HCT116 (cell line): ENCODE results near the gene MED13L. TPM values are rescaled to one million over a fixed set of nuclear protein-coding genes. Genes with fewer than 3 reads are reported as not detected.

Source experiments
- ATAC-seq: fragments of 200-7000 bp; cut with Tn5 transposase; 2 replicates; pipeline ENCODE4 v1.9.1; 2020; ENCODE audit warnings: mild to moderate bottlenecking, moderate library complexity
- BruUV-seq: library from RNA; stranded (reverse); fragments of 400-500 nt; replicated peaks from 2 replicates; lab custom pipeline; 2021; lab: Mats Ljungman, UMichigan
- CTCF ChIA-PET: fragments of 300-600 bp; sonication (Branson Sonifier 250); formaldehyde crosslinking; loops from one replicate; lab custom pipeline; 2021; ENCODE audit warnings: antibody characterized with exemption; lab: Charles Lee
- POLR2A ChIA-PET: fragments of 300-600, 350-600 bp; sonication (Branson Sonifier 250); formaldehyde crosslinking; loops from one replicate; lab custom pipeline; 2021; ENCODE audit warnings: antibody characterized with exemption; lab: Charles Lee
- RAD21 ChIA-PET, 2 experiments: fragments of 300-600 bp; sonication (Branson Sonifier 250); formaldehyde crosslinking; loops; one replicate each; lab custom pipeline; 2023; ENCODE audit warnings: low total read pairs in 2 of 2; ENCODE audit not compliant: uncharacterized antibody in 2 of 2, unreplicated experiment in 2 of 2, low non-redundant PET in 1 of 2; lab: Charles Lee
- DNase-seq: peaks from one replicate; pipeline ENCODE4 v3.0.0-alpha.2; 2010; ENCODE audit warnings: low read depth, low spot score
- H2AFZ ChIP-seq: fragments of 200-600 bp; shearing (Covaris generic), sonication (generic); 2 replicates; pipeline ENCODE4 v1.6.1; 2017; ENCODE audit warnings: low read depth, mixed run types, mixed read lengths, antibody characterized with exemption, low read length; ENCODE audit not compliant: poor library complexity, severe bottlenecking
- H3K27ac ChIP-seq: 2 replicates; pipeline ENCODE4 v1.5.1; 2012; ENCODE audit warnings: low read depth, low read length
- H3K27me3 ChIP-seq: fragments of 200-600 bp; sonication (generic); 2 replicates; pipeline ENCODE4 v1.6.1; 2016; ENCODE audit warnings: mixed run types, low read length, mixed read lengths; ENCODE audit not compliant: insufficient read depth
- H3K36me3 ChIP-seq, 2 experiments: fragments of 200-500 bp in 1 of 2; fragments of 200-600 bp in 1 of 2; sonication (Bioruptor generic) in 1 of 2; sonication (generic) in 1 of 2; 2 replicates each; pipeline versions ENCODE4 v1.5.1 to v1.6.1; 2014 to 2016; ENCODE audit warnings: low read length in 2 of 2, inconsistent platforms in 1 of 2, mixed read lengths in 1 of 2, mixed run types in 1 of 2; ENCODE audit not compliant: insufficient read depth in 2 of 2, control insufficient read depth in 1 of 2
- H3K4me1 ChIP-seq, 2 experiments: fragments of 200-600 bp in 1 of 2; sonication (generic) in 1 of 2; 2 replicates each; pipeline versions ENCODE4 v1.5.1 to v1.6.1; 2012 to 2017; ENCODE audit warnings: low read length in 2 of 2, inconsistent platforms in 1 of 2, mild to moderate bottlenecking in 1 of 2, mixed read lengths in 1 of 2, mixed run types in 1 of 2, moderate library complexity in 1 of 2; ENCODE audit not compliant: insufficient read depth in 2 of 2, control insufficient read depth in 1 of 2
- H3K4me2 ChIP-seq: fragments of 200-600 bp; sonication (generic); 2 replicates; pipeline ENCODE4 v1.6.1; 2017; ENCODE audit warnings: mixed run types, low read length, mixed read lengths
- H3K4me3 ChIP-seq, 2 experiments: fragments of 200-600 bp in 1 of 2; sonication (generic) in 1 of 2; replicated peaks in 1 of 2; 2 replicates each; pipeline ENCODE4 v1.5.1; 2011 to 2016; ENCODE audit warnings: low read length in 2 of 2, control low read depth in 1 of 2, low read depth in 1 of 2, mild to moderate bottlenecking in 1 of 2, mixed read lengths in 1 of 2, mixed run types in 1 of 2
- H3K79me2 ChIP-seq: fragments of 200-600 bp; sonication (generic); 2 replicates; pipeline ENCODE4 v1.6.1; 2017; ENCODE audit warnings: mild to moderate bottlenecking, mixed run types, low read length, moderate library complexity, mixed read lengths; ENCODE audit not compliant: insufficient read depth
- H3K9ac ChIP-seq: fragments of 200-600 bp; sonication (generic); 2 replicates; pipeline ENCODE4 v1.6.1; 2016; ENCODE audit warnings: low read length, mixed read lengths
- H3K9me2 ChIP-seq: fragments of 200-600 bp; sonication (generic), shearing (Covaris generic); 2 replicates; pipeline ENCODE4 v1.6.1; 2017; ENCODE audit warnings: mixed run types, mild to moderate bottlenecking, moderate library complexity; ENCODE audit not compliant: insufficient read depth
- H3K9me3 ChIP-seq, 2 experiments: fragments of 200-500 bp in 1 of 2; fragments of 200-600 bp in 1 of 2; sonication (Bioruptor generic) in 1 of 2; sonication (generic) in 1 of 2; 2 replicates each; pipeline ENCODE4 v1.6.1; 2014 to 2017; ENCODE audit warnings: low read length in 2 of 2, mixed read lengths in 2 of 2, inconsistent platforms in 1 of 2, low read depth in 1 of 2, mild to moderate bottlenecking in 1 of 2, mixed run types in 1 of 2, moderate library complexity in 1 of 2; ENCODE audit not compliant: control insufficient read depth in 1 of 2, insufficient read depth in 1 of 2
- H4K20me1 ChIP-seq: fragments of 200-600 bp; sonication (generic), shearing (Covaris generic); 2 replicates; pipeline ENCODE4 v1.6.1; 2017; ENCODE audit warnings: mixed run types, mild to moderate bottlenecking, moderate library complexity; ENCODE audit not compliant: insufficient read depth
- CBX3 ChIP-seq: IDR thresholded peaks from 2 replicates; pipeline ENCODE4 v1.6.1; 2012; ENCODE audit warnings: low read depth
- CEBPB ChIP-seq: IDR thresholded peaks from 2 replicates; pipeline ENCODE4 v1.6.1; 2012; ENCODE audit warnings: low read depth
- ELF1 ChIP-seq: IDR thresholded peaks from 2 replicates; pipeline ENCODE4 v1.6.1; 2012; ENCODE audit warnings: low read depth, borderline replicate concordance
- EZH2phosphoT487 ChIP-seq: fragments of 200-600 bp; IDR thresholded peaks from 2 replicates; pipeline ENCODE4 v1.6.1; 2018; ENCODE audit warnings: antibody characterized with exemption, borderline replicate concordance
- JUND ChIP-seq: IDR thresholded peaks from 2 replicates; pipeline ENCODE4 v1.6.1; 2012
- POLR2AphosphoS5 ChIP-seq: IDR thresholded peaks from 2 replicates; pipeline ENCODE4 v1.6.1; 2011; ENCODE audit warnings: mild to moderate bottlenecking, low read depth, low read length, moderate library complexity
- SIN3A ChIP-seq: IDR thresholded peaks from 2 replicates; pipeline ENCODE4 v1.6.1; 2012; ENCODE audit warnings: low read depth
- SP1 ChIP-seq: IDR thresholded peaks from 2 replicates; pipeline ENCODE4 v1.6.1; 2012; ENCODE audit warnings: low read depth
- TCF7L2 ChIP-seq: IDR thresholded peaks from 2 replicates; pipeline ENCODE4 v1.7.0; 2011; ENCODE audit warnings: borderline replicate concordance, inconsistent platforms; ENCODE audit not compliant: insufficient read depth, insufficient read length; ENCODE audit errors: extremely low read depth
- YY1 ChIP-seq: IDR thresholded peaks from 2 replicates; pipeline ENCODE4 v1.6.1; 2011; ENCODE audit warnings: low read length, low read depth, moderate library complexity, mild to moderate bottlenecking; ENCODE audit not compliant: insufficient replicate concordance; ENCODE audit errors: extremely low read depth
- ZFX ChIP-seq: fragments of 450-650 bp; IDR thresholded peaks from 2 replicates; pipeline ENCODE4 v1.6.1; 2017
- ZNF274 ChIP-seq: fragments of 200-500 bp; sonication (Bioruptor generic); IDR thresholded peaks from 2 replicates; pipeline ENCODE4 v1.6.1; 2014; ENCODE audit warnings: mild to moderate bottlenecking, low read depth, low read length, inconsistent platforms
- intact Hi-C: fragments of 100-400 bp; cut with micrococcal nuclease; formaldehyde crosslinking; loops from 2 replicates; pipeline ENCODE4 v1.10.0; 2022
- total RNA-seq: library from RNA; stranded (reverse); gene quantifications from one replicate; pipeline ENCODE4 v1.2.1, GENCODE V29; 2021; ENCODE audit not compliant: unreplicated experiment
- TF ChIP-seq, protein P1 (sequence below): IDR thresholded peaks from 2 replicates; pipeline ENCODE4 v1.6.1; 2012
- TF ChIP-seq, protein P2 (sequence below), 3 experiments: fragments of 200-600 bp in 1 of 3; sonication (generic) in 1 of 3; IDR thresholded peaks in 2 of 3; conservative IDR thresholded peaks in 1 of 3; 2 replicates each; pipeline ENCODE4 v1.5.1; 2012 to 2017; ENCODE audit warnings: low read depth in 2 of 3, low read length in 2 of 3, antibody characterized with exemption in 1 of 3, borderline replicate concordance in 1 of 3, control low read depth in 1 of 3, mild to moderate bottlenecking in 1 of 3, mixed read lengths in 1 of 3, mixed run types in 1 of 3, moderate library complexity in 1 of 3; ENCODE audit not compliant: insufficient read depth in 1 of 3

The MED13L gene
- total RNA-seq, 1 experiment from 2014 or later: 176 TPM

DNA sequence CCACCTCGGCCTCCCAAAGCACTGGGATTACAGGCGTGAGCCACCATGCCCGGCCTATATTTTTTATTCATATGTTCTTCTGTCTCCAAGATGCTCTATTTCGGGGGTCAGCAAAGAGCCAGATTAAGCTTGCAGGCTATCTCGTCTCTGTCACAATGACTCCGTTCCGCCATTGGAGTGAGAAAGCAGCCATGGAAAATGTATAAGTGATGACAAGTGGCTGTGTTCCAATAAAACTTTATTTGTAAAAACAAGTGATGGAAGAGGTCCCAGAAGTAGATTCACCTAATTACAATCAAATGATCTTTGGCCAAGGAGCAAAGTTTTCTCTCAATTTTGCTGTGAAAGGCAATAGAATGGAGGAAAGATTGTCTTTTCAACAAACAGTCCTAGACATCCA is 342.6 kb downstream of the MED13L start:
- no peak overlapping the region for H3K27ac ChIP-seq
- BruUV-seq: no TSS peak
- no peaks in the 10 kb centered on the region for H3K9me2 ChIP-seq
- H3K36me3 ChIP-seq: no peaks in the 10 kb centered on the region
- H4K20me1 ChIP-seq: no peaks in the 10 kb centered on the region
- no peak overlapping the region for H3K4me2 ChIP-seq
- POLR2A ChIA-PET: no interaction called here
- no peaks in the 10 kb centered on the region for H3K4me1 ChIP-seq
- no peaks in the 10 kb centered on the region for H3K27me3 ChIP-seq
- no peaks in the 10 kb centered on the region for H3K79me2 ChIP-seq
- RAD21 ChIA-PET: no interaction called here
- CTCF ChIA-PET: no interaction called here
- TF ChIP-seq YY1: no peak
- TF ChIP-seq ELF1: no peak
- TF ChIP-seq ZFX: no peak
- TF ChIP-seq POLR2AphosphoS5: no peak
- no peak for TF ChIP-seq SP1
- TF ChIP-seq JUND: no peak
- no peak for TF ChIP-seq ZNF274
- no peak for TF ChIP-seq CEBPB
- TF ChIP-seq SIN3A: no peak
- no peak for TF ChIP-seq CBX3
- TF ChIP-seq TCF7L2: no peak
- no peak for TF ChIP-seq EZH2phosphoT487
- TF ChIP-seq, protein P1, sequence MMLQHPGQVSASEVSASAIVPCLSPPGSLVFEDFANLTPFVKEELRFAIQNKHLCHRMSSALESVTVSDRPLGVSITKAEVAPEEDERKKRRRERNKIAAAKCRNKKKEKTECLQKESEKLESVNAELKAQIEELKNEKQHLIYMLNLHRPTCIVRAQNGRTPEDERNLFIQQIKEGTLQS: no peak
- TF ChIP-seq, protein P2, sequence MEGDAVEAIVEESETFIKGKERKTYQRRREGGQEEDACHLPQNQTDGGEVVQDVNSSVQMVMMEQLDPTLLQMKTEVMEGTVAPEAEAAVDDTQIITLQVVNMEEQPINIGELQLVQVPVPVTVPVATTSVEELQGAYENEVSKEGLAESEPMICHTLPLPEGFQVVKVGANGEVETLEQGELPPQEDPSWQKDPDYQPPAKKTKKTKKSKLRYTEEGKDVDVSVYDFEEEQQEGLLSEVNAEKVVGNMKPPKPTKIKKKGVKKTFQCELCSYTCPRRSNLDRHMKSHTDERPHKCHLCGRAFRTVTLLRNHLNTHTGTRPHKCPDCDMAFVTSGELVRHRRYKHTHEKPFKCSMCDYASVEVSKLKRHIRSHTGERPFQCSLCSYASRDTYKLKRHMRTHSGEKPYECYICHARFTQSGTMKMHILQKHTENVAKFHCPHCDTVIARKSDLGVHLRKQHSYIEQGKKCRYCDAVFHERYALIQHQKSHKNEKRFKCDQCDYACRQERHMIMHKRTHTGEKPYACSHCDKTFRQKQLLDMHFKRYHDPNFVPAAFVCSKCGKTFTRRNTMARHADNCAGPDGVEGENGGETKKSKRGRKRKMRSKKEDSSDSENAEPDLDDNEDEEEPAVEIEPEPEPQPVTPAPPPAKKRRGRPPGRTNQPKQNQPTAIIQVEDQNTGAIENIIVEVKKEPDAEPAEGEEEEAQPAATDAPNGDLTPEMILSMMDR (IDR thresholded peaks at IDR 0.05 in 2 of 3, conservative IDR thresholded peaks at IDR 0.05 in 1 of 3; ENCODE audit: borderline replicate concordance in 1 of 3, insufficient read depth in 1 of 3, low read depth in 2 of 3, low read length in 2 of 3): no peak
- TF ChIP-seq, all 23 proteins: peak for 0
- intact Hi-C loops: no loop called here
- peaks cover 5 to 7% of the 10 kb centered on the region in 2 experiments; a peak in 1 of 4 replicates for H3K9me3 ChIP-seq
- no peak overlapping the region for H3K9ac ChIP-seq
- no peak overlapping the region for H3K4me3 ChIP-seq
- no peak for DNase-seq
- H2AFZ ChIP-seq: no peak overlapping the region
- no peak for ATAC-seq
